ENCODE measurements around the gene RAPGEF2. TPM values are rescaled to one million over a fixed set of nuclear protein-coding genes. Genes with fewer than 3 reads are reported as not detected.
A peak's percentile ranks its signal among the peaks of the same experiment; 100 is the strongest.

RAPGEF2 gene
- polyA plus RNA-seq, 1 donor (not counting 4 experiments of a cell fraction or from before 2014, with no cell fraction given): 23.8 TPM

DNA sequence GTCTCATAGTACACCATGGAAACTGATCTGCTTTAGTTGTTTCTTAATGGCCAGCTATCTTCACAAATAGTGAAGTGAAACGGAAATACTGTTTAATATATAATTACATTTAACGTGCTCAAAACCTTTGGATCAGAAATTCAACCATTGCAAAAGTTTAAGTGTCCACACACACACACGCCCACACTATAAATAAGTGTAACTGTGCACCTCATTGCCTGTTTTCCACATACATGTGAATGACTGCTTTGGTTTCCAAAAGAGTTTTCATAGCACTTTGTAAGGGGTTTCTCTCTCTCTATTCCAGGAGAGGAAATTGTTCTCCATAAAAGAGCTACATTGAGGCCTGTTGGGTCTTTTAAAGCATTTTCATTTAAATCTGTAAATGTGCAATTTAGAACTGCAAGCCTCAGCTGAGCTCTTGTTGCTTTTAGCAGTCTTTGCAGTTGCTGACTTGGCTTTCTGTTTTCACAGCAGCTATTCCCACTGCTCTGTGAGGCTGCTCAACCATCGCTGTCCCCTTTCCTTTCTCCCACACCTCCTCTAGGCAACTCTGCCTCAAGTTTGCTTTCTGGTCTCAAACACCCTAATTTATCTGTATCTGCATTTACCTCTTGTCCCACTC lies 94.5 kb downstream of the RAPGEF2 start:
- Histone ChIP-seq H4K20me1 (ENCODE audit: control insufficient read depth, extremely low read depth, insufficient read depth, low read length) (no peaks in the 10 kb centered on the region), H2AFZ (ENCODE audit: control insufficient read depth, low read length) (no peak overlapping the region), H3K79me2 (ENCODE audit: control insufficient read depth, insufficient read depth, low read length) (no peaks in the 10 kb centered on the region), H3K27ac (ENCODE audit: control insufficient read depth, insufficient read depth, low read length) (no peak overlapping the region), H3K36me3 (ENCODE audit: control insufficient read depth in 2 of 2, extremely low read depth in 1 of 2, insufficient read depth in 2 of 2, low read length in 2 of 2) (peaks cover 0 to 2% of the 10 kb centered on the region in 2 experiments), H3K27me3 (ENCODE audit: control insufficient read depth, extremely low read depth, insufficient read depth, low read length) (no peaks in the 10 kb centered on the region), H3K4me1 (ENCODE audit: control insufficient read depth, extremely low read depth, insufficient read depth, low read length) (no peaks in the 10 kb centered on the region), H3K4me3 (ENCODE audit: control insufficient read depth in 2 of 3, extremely low read depth in 1 of 3, insufficient read depth in 2 of 3, low read depth in 1 of 3, low read length in 3 of 3) (no peak overlapping the region), H3K4me2 (ENCODE audit: control insufficient read depth, extremely low read depth, insufficient read depth, low read depth, low read length) (no peak overlapping the region), H3K9ac (ENCODE audit: control insufficient read depth, extremely low read depth, insufficient read depth, low read length) (no peak overlapping the region), H3K9me1 (ENCODE audit: control insufficient read depth, extremely low read depth, insufficient read depth, low read length) (peaks cover 2% of the 10 kb centered on the region), H3K9me3 (ENCODE audit: control insufficient read depth, low read depth, low read length) (no peaks in the 10 kb centered on the region)
- no peak for TF ChIP-seq EZH2 (IDR thresholded peaks at IDR 0.05; ENCODE audit: low read length)
- TF ChIP-seq, protein P1, sequence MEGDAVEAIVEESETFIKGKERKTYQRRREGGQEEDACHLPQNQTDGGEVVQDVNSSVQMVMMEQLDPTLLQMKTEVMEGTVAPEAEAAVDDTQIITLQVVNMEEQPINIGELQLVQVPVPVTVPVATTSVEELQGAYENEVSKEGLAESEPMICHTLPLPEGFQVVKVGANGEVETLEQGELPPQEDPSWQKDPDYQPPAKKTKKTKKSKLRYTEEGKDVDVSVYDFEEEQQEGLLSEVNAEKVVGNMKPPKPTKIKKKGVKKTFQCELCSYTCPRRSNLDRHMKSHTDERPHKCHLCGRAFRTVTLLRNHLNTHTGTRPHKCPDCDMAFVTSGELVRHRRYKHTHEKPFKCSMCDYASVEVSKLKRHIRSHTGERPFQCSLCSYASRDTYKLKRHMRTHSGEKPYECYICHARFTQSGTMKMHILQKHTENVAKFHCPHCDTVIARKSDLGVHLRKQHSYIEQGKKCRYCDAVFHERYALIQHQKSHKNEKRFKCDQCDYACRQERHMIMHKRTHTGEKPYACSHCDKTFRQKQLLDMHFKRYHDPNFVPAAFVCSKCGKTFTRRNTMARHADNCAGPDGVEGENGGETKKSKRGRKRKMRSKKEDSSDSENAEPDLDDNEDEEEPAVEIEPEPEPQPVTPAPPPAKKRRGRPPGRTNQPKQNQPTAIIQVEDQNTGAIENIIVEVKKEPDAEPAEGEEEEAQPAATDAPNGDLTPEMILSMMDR (optimal IDR thresholded peaks at IDR 0.05 in 1 of 3, IDR thresholded peaks at IDR 0.05 in 1 of 3, conservative IDR thresholded peaks at IDR 0.05 in 1 of 3; ENCODE audit: extremely low read depth in 1 of 3, insufficient read depth in 2 of 3, low read length in 3 of 3): no peak
- dilution Hi-C loops (cut with MboI; ENCODE audit: extremely low pct_ligation_motif_present, low sequenced_read_pairs): no loop called here
- DNase-seq (ENCODE audit: low read depth, low spot score) (no peak), FAIRE-seq (peak; percentile 23)

DNA sequence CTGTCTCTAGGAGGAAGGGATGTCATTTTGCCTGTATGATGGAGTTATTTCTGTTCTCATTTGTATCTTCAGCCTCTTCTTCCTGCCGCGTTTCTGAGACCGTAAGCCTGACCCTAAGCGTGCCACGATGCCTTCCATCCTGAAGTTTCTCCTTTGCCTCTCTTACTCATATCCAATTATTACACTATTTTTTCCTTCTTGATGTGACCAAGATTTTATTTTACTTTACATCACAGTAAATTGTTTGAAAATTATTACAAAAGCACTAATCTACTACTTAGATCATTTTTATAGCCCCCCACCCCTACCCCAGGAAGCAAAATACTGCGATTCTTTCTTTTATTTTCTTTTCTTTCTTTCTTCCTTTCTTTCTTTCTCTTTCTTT lies 95.0 kb downstream of the RAPGEF2 start:
- no peak for FAIRE-seq
- Histone ChIP-seq H3K4me3 (ENCODE audit: control insufficient read depth in 2 of 3, extremely low read depth in 1 of 3, insufficient read depth in 2 of 3, low read depth in 1 of 3, low read length in 3 of 3) (no peak overlapping the region), H3K9me1 (ENCODE audit: control insufficient read depth, extremely low read depth, insufficient read depth, low read length) (peaks cover 2% of the 10 kb centered on the region), H4K20me1 (ENCODE audit: control insufficient read depth, extremely low read depth, insufficient read depth, low read length) (no peaks in the 10 kb centered on the region), H3K27ac (ENCODE audit: control insufficient read depth, insufficient read depth, low read length) (no peak overlapping the region), H3K79me2 (ENCODE audit: control insufficient read depth, insufficient read depth, low read length) (no peaks in the 10 kb centered on the region), H3K4me1 (ENCODE audit: control insufficient read depth, extremely low read depth, insufficient read depth, low read length) (no peaks in the 10 kb centered on the region), H3K27me3 (ENCODE audit: control insufficient read depth, extremely low read depth, insufficient read depth, low read length) (no peaks in the 10 kb centered on the region), H2AFZ (ENCODE audit: control insufficient read depth, low read length) (no peak overlapping the region), H3K9me3 (ENCODE audit: control insufficient read depth, low read depth, low read length) (no peaks in the 10 kb centered on the region), H3K9ac (ENCODE audit: control insufficient read depth, extremely low read depth, insufficient read depth, low read length) (no peak overlapping the region), H3K4me2 (ENCODE audit: control insufficient read depth, extremely low read depth, insufficient read depth, low read depth, low read length) (no peak overlapping the region), H3K36me3 (ENCODE audit: control insufficient read depth in 2 of 2, extremely low read depth in 1 of 2, insufficient read depth in 2 of 2, low read length in 2 of 2) (peaks cover 0 to 2% of the 10 kb centered on the region in 2 experiments)
- dilution Hi-C loops (cut with MboI; ENCODE audit: extremely low pct_ligation_motif_present, low sequenced_read_pairs): no loop called here
- no peak for DNase-seq (ENCODE audit: low read depth, low spot score)
- TF ChIP-seq, protein P1 (optimal IDR thresholded peaks at IDR 0.05 in 1 of 3, IDR thresholded peaks at IDR 0.05 in 1 of 3, conservative IDR thresholded peaks at IDR 0.05 in 1 of 3; ENCODE audit: extremely low read depth in 1 of 3, insufficient read depth in 2 of 3, low read length in 3 of 3): no peak
- TF ChIP-seq EZH2 (IDR thresholded peaks at IDR 0.05; ENCODE audit: low read length): no peak

All from keratinocyte (primary cell).